HT1080 (cell line): ENCODE measurements around the gene CLSTN3. TPM values are rescaled to one million over a fixed set of nuclear protein-coding genes. Genes with fewer than 3 reads are reported as not detected.

Source experiments
- DNase-seq: peaks from one replicate; pipeline ENCODE4 v3.0.0-alpha.2; 2015; ENCODE audit warnings: low read depth
- polyA plus RNA-seq, 2 experiments: library from polyadenylated mRNA; depleted of rRNA; stranded (reverse); fragments of >200 nt; gene quantifications; 2 replicates each; pipeline ENCODE4 v1.2.3, GENCODE V29; 2015
- total RNA-seq: library from RNA; depleted of rRNA; stranded (reverse); fragments of >200 nt; shearing (Covaris generic); gene quantifications from 2 replicates; pipeline ENCODE4 v1.2.3, GENCODE V29; 2014; rRNA removed

CLSTN3 gene
- 7.7 and 14.0 TPM in 2 replicates for total RNA-seq
- 7.9 and 13.1 TPM in 2 replicates for polyA plus RNA-seq (2015; cell fraction: cytosol; rRNA removed)
- polyA plus RNA-seq (2015; cell fraction: nucleus; rRNA removed): 81.6 and 107 TPM in 2 replicates

DNA sequence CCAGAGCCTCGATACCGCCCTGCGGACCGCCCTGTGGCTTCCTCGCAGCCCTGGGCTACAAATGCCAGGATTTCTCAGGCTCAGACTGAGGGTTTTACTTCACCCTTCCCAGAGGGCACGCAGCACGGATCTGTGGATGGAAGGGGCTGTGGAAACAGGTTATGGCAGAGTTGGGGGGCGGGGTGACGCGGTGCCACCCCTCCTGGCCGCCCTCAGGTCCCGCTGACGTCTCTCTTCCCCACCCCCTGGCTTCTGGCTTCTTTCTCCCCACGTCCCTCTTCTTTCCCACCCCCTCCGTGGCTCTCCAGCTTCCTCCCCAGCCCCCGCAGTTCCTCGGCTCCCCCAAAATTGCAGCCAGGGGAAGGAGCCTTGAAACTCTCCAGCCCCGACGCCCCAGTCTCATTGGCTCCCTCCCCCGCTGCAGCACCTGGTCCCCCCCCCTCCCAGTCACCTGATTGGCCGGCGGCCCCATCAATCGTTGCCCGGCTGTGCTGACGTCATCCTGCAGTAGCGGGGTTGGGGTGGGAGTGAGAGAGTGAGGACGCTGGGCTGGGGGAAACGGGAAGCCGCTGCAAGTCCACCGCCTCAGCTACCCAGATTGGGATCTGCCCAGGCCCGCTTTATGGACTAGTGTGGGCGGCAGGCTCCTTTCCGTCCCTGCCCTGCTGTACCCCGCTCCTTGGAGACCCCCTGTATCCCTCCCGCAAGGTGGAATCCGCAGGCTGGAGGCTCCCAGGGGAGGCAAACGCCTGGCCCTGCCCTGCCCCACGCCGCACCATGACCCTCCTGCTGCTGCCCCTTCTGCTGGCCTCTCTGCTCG is at the start of gene CLSTN3:
CLSTN3 (plus strand) TSS at position 500 of the 820 bp plus-strand sequence; CDS start at position 778, 278 bp downstream.
- peak; percentile 34 for DNase-seq

DNA sequence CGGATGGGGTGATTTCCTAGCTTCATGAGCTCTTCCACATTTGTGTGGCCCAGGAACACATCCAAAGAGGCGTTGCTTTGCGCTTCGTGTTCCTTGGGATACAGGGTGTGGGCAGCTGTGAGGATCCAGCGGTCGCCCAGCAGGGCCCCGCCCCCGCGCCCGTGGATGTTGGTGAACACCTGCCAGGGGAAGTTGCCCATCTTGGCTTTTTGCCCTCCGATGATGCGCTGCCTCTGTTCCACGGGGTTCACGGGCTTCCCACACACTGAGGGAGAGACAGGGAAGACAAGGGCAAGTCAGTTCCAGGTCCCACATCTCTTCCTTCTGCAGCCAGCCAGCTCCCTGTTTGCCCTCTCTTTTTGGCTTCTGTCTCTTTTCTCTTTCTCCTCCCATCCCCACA is 49.1 kb upstream of the CLSTN3 start:
- DNase-seq: no peak

DNA sequence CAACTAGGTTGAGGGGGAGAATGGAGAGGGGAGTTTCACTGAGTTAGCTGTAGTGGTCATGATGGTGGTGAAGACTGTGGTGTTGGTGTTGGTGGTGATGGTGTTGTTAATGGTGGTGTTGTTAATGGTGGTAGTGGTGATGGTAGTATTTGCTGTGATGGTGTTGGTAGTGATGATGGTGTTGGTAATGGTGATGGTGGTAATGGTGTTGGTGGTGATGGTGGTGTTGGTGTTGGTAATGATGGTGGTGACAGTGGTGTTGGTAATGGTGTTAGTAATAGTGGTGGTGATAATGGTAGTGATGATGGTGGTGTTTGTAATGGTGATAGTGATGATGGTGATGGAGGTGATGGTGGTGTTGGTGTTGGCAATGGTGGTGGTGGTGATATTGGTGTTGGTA is 47.0 kb upstream of the CLSTN3 start:
- no peak for DNase-seq

DNA sequence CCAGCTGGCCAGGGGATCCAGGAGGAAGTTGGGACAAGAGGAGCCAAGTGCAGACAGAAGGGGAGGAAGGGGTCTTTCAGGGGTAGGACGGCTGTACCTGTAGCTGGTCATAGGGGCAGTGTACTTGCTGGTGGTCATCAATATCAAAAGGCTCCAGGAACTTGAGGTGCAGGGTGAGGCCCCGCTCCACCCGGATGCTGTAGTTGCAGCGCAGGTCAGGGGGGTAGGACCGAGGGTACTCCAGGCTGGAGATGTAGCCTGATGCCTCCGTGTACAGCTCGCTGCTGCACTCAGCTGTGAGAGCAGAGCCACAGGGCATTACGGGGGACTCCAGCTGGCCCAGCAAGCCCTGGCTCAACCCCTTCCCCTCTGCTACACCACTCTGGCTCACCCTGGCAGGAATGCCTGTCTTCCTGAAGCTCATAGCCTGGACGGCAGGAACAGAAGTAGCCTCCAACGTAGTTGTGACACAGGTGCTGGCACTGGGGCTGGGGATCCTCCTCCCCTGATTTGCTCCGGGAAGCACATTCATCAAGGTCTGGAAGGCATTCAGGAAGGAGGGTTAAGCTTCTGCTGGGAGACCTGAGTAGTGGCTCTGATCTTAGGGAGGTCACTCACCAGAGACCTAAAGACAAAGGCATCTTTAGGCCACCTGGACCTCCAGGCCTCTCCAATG is 40.8 kb upstream of the CLSTN3 start:
- DNase-seq: no peak

DNA sequence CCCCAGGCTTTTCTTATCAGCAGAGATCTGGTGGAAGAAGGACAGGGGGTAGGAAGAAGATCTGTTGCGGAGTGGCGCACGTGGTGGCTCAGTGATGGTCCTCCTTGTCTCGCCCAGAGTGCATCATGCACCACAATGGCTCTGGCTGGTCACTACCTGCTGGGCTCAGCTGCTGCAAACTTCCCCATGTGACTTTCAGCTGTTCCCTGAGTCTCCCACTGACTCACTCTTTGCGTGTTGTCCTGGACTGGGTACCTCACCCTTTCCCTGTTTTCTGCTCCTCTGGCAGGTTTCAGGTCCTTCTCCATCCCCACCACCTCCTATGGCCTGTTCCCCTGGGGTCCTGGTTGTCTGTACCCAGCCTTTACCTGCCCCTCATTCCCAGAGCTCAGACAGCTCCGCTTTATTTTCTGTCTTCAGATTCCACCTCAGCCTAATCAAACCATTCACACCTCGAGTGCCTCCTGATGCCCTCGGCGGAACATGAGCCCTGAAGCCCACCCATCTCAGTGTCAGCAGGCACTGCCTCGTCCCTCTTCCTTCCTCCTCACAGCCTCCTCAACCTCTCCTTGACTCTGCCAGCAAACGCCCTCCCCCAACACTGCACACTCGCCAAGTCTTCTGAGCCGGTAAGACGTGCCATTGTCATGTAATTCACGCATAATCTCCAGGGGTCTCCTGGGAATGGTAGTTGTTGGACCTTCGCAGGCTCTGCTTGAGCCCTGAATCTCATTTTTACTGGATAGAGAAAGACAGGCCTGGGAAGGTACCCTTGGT is 39.8 kb upstream of the CLSTN3 start:
- DNase-seq: no peak

DNA sequence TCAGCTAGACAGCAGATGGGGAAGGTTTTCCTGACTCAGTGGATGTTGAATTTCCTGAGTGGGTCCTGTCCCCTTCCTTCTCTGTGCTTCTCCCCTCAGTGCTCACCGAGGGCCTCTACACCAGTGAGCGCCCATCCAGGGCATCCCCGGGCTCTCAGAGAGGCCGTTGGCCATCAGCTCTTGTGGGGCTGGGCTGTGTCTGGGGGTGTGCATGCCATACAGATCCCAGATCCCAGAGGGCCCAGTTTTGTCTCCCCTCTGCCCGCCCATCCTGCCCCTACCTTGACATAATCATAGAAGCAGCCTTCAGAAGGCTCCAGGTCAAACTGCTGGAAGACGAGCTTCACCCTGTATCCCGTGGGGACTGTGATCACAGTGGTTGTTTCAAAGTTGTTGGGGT is 39.0 kb upstream of the CLSTN3 start:
- DNase-seq: no peak

DNA sequence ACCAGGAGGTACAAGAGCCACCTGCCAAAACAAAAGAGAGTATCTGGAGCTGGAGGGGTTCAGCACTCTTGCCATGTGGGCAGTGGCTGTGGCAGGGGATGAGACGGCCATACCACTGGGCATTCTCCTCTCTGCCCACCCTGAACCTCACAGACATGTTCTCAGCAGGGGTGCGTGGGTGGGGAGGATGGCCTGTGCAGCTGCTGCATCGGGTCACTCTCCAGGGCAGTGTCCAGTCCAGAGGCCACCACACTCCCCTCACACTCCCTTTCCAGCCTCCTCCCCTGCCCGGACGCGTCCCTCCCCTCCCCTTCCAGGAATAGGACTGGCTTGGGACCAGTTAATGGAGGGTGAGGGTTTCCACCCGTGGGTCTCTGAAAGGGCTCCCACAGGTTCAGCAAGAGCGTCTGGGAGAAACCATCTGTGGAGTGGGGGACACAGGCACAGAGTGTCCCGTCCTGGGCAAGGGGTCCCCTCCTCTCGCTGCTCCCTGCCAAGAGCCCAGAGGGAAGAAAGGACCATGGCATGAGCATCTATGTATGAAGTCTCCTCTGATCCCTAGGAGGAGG is 38.4 kb upstream of the CLSTN3 start:
- no peak for DNase-seq

DNA sequence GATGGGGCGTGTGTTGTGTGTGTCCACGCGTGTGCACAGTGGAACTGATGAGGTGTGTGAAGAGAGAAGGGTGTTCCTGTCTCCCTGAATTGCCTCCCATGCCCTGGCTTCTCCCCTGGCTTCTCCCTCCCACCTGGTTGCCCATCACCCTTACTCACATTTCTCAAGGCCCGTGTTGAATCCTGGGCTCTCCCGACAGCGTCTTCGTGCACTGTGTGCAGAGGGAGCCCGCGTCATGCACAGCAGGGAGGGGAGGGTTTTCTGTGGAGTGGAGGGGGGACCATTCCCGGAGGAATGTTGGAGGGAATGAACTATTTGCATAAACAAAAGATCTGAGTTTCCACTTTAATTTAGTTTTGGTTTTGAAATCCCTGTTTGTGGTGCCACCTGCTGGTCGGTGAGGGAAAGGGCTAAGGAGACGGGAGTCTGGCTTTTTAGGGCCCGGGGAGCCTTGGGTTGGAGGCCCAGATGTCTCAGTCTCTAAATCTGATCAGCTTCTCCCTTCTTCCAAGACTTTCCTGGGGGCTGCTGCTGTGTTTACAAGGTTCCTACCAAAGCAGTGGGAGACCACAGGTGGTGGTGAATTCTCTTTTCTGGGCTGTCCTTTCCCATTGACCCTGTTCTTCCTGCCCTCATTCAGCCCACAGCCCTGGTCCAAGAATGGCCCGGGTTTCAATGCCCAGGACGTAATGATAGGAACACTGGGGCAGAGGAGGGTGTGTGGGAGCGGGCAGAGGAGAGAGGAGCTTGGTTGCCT is 37.8 kb upstream of the CLSTN3 start, which contains the start of gene C1R:
C1R (minus strand) TSS at position 217 of the 757 bp plus-strand sequence; CDS start at position 160, 57 bp downstream.
- peak; percentile 55 for DNase-seq

DNA sequence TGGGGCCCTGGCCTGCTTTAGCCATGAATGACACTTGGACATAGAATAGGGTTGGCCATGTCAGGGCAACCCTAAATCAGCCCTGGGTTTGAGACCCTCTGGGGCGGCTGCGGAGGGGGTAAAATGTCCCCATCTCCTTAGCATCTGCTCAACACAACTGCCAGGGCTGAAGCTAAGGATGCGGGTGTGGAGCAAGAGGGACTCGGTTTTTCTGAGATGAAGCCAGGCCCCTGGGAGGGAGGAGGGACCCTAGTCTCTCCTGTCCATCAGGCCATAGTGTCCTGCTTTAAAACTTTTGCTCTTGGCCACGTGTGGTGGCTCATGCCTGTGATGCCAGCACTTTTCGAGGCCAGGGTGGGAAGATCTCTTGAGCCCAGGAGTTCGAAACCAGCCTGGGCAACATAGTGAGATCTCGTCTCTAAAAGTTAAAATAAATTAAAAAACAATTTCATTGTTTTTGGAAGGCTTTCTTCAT is 37.1 kb upstream of the CLSTN3 start:
- no peak for DNase-seq

DNA sequence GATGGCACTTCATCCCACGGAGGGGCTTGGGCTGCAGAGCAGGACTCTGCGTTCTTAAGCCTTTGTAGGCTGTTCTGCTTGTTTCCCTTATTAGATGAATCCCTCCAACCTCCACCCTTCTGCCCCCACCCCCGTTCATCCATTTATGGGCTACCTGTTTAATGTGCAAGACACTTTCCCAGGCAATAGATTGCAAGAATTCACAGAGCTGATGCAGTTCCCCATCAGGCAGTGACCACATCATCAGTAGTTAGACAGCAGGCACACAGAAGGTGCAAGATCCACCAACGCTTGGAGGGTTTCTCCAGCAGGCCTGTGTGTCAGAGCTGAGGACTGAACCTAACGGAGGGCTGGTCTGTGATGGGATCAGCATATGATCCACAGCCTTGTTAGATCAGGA is 36.7 kb upstream of the CLSTN3 start:
- no peak for DNase-seq

DNA sequence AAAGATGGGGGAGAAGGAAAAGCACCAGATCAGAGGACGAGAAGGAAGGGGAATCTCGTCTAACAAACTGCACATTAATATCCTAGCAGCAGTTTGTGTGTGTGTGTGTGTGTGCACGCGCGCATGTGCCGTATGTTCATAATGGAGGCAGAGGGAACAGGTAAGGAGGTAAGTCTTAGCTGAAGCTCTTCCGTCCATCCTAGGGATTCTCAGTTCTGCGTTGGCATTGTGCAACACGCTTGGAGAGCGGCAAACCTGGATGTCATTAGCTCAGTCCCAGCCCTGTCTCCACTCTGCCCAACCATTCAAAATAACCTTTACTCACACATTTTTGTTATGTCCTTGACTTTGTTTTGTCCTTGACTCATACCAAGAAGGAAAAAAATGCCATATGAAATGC is 36.3 kb upstream of the CLSTN3 start:
- no peak for DNase-seq

DNA sequence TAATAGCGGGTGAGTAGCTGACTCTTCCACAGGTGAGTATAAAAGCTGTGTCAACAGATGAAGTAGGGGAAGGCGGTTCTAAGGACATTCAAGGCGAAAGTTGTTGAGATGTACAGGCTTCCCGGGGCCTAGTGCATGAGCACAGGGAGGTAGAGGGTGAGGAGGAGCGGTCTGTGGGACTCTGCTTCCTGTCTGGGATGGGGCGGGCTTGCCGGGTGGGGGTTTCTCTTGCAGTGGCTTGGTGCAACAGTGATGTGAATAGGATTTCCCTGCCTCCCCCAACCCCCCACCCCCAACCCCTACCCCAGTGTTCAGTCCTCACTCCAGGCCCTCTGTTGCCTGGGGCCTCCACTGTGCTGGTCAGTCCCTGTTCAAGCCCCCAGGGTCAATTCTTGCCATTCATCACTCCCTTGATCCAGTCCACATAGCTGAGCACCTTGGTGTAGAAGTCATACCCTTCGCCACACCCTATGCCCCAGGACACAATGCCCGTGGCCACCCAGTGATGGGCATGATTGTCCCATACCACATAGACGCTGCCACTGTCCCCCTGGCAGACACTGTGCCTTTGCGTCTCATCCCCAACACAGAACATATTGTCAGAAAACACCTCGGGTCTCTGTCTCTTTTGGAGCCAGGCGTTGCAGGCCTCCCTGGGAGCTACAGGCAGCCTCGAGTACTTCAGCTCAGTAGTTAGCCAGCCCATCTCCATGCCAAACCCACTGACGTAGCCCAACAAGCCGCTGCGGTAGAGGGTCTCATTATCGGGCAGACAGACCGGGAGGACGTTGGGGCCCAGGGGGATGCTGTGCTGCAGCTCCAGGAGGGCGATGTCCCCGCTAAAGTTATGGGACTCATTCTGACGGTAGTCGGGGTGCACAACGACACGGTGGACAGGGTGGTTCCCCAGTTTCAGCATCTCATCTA is 33.9 kb upstream of the CLSTN3 start:
- DNase-seq: no peak

DNA sequence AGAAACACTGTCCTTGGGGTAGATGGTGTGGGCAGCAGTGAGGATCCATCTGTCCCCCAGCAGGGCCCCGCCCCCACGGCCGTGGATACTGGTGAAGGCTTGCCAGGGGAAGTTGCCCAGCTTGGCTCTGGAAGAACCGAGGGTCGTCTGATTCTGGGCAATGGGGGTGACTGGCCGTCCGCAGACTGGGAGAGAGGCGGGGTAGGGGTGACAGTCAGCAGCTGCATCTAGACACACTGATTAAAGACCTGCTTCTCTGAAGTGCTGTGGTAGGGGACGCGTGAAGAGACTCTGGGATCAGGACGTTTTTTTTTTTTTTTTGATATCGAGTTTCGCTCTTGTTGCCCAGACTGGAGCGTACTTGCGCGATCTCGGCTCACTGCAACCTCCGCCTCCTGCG is 33.2 kb upstream of the CLSTN3 start:
- DNase-seq: no peak

DNA sequence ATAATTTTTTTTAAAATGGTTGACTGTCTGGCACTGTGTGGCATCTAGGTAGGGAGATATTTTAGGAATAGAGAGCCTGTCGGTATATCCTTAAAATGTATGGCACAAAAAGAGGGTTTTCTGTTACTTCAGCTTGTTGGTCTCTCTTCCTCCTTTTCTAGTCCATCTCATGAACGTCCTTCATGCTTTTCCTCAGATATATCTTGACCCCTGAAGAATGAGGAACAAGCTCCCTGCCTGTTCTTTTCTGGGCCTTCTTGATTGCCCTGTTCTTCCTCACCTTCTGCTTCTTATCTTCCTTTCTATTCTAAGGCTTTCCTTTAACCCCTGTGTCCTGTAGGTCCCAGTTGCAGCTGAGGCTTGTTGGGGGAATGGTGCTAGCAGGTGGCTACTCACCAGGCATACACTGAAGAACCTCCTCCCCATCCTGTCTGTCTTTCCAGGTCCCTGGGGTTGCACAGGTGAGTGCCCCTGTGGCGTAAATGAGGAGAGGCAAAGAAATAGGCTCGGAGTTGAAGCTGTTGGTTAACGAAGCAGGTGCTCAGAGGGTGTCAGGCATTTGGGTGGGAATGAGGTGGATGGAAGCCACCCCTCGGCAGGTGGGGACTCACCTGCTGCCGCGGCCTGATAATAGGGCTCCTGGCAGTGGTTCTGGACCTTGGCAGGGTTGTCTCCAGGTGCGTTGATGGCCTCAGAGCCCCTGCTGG is 30.7 kb upstream of the CLSTN3 start:
- DNase-seq: no peak

DNA sequence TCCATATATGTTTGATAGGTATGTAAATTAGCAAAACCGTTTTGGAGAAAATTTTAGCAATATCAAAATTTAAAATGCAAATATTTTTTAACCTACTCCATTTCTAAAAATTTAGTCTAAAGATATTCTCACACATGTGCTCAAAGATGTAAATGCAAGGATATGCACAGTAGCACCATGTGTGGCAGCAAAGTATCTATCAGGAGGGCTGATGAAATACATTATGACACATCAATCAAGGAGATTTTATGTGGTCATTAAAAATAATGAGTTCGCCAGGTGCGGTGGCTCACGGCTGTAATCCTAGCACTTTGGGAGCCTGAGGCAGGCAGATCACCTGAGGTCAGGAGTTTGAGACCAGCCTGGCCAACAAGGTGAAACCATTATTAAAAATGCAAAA is 29.9 kb upstream of the CLSTN3 start:
- DNase-seq: no peak

DNA sequence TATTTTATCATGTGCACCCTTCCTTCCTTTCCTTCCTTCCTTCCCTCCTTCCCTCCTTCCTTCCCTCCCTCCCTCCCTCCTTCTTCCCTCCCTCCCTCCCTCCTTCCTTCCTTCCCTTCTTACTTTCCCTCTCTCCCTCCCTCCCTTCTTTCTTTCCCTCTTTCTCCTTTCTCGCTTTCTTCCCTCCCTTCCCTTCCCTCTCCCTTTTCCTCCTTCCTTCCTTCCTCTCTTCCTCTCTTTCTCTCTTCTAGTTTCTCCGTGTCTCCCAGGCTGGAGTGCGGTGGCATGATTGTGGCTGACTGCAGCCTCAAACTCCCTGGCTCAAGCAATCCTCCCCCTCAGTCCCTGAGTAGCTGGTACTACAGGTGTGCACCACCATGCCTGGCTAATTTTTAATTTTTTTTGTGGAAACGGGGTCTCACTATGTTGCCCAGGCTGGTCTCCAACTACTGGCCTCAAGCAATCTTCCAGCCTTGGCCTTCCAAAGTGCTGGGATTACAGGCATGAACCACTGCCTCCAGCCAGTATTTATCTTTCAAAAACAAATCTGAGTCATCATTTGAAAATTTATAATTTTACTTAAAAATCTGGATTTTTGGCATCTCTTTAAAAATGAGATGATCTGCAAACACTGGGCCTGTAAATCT is 29.0 kb upstream of the CLSTN3 start:
- no peak for DNase-seq

DNA sequence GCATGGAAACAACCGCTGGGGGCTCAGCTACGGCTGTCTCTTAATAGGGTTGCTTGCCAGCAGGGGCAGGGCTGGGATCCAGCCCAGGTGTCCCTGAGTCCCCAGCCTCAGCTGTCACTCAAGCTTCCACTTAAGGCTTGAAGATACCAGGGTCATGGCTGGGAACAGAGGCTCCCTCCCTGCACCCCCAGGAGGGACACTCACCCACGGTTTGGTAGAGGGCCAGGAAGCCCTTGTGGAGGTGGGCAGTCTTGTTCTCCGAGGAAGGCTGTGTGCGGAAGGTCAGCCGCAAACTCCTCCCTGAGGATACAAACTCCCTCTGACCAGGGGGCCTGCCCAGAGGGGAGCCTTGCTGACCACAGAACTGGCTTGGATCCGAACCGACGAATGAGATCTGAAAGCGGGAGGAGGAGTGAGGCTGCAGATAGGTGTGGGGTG is 28.5 kb upstream of the CLSTN3 start:
- no peak for DNase-seq

DNA sequence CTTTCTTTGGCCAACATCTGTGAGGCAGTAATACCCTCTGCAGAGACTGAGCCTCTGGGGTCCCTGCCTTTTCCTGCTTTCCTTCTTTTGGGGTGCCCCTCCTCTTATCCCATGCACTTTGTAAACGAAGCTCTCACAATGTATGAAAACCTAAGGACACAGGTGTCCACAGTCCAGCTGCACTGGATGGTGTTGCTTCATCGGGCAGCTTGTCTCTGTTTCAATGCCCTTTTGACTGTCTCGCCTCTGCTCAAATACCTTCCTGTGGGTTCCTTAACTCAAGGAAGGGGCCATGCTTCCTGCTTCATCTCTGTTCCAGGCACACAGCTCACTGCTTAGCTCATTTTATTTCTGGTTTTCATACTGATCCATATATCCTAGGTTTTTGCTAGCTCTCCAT is 27.6 kb upstream of the CLSTN3 start:
- no peak for DNase-seq
